GM12878 (cell line): ENCODE measurements around the gene CYB5D1. TPM values are rescaled to one million over a fixed set of nuclear protein-coding genes. Genes with fewer than 3 reads are reported as not detected.

Experiments used
- ATF7 ChIP-seq: fragments of 450-650 bp; IDR thresholded peaks from 2 replicates; pipeline ENCODE4 v1.6.1; 2016; ENCODE audit warnings: low read depth, mild to moderate bottlenecking
- BACH1 ChIP-seq: fragments of 450-650 bp; IDR thresholded peaks from 2 replicates; pipeline ENCODE4 v1.6.1; 2017; ENCODE audit warnings: mild to moderate bottlenecking, borderline replicate concordance
- BHLHE40 ChIP-seq, 2 experiments: fragments of 450-650 bp in 1 of 2; IDR thresholded peaks; 2 replicates each; pipeline ENCODE4 v1.6.1; 2011 to 2017; ENCODE audit warnings: low read depth in 2 of 2, borderline replicate concordance in 1 of 2, improper control_type of control experiment in 1 of 2, low read length in 1 of 2, mild to moderate bottlenecking in 1 of 2
- CHD1 ChIP-seq: IDR thresholded peaks from 2 replicates; pipeline ENCODE4 v1.6.1; 2012; ENCODE audit warnings: low read depth, low read length, improper control_type of control experiment
- CREM ChIP-seq: IDR thresholded peaks from 2 replicates; pipeline ENCODE4 v1.6.1; 2014; ENCODE audit warnings: antibody characterized with exemption, low read depth
- EZH2 ChIP-seq: IDR thresholded peaks from 2 replicates; pipeline ENCODE4 v1.6.1; 2012; ENCODE audit warnings: low read depth, mild to moderate bottlenecking, control low read depth, inconsistent platforms, low read length, borderline replicate concordance; ENCODE audit not compliant: control insufficient read depth
- IKZF1 ChIP-seq: fragments of 450-650 bp; conservative IDR thresholded peaks from 2 replicates; pipeline ENCODE4 v1.6.1; 2017; ENCODE audit warnings: antibody characterized with exemption, mild to moderate bottlenecking
- MLLT1 ChIP-seq: fragments of 450-650 bp; IDR thresholded peaks from 2 replicates; pipeline ENCODE4 v1.6.1; 2016; ENCODE audit warnings: mild to moderate bottlenecking
- MYC ChIP-seq: IDR thresholded peaks from 2 replicates; pipeline ENCODE4 v1.6.1; 2011; ENCODE audit warnings: mild to moderate bottlenecking, low read length, moderate library complexity, inconsistent platforms; ENCODE audit not compliant: insufficient read depth, insufficient replicate concordance, insufficient read length, severe bottlenecking
- PML ChIP-seq: IDR thresholded peaks from 2 replicates; pipeline ENCODE4 v1.6.1; 2012; ENCODE audit warnings: low read length, inconsistent platforms
- RAD51 ChIP-seq: fragments of 450-650 bp; IDR thresholded peaks from 2 replicates; pipeline ENCODE4 v1.6.1; 2016; ENCODE audit warnings: moderate library complexity, mild to moderate bottlenecking, inconsistent platforms
- SMARCA5 ChIP-seq: fragments of 450-650 bp; IDR thresholded peaks from 2 replicates; pipeline ENCODE4 v1.6.1; 2017; ENCODE audit warnings: mild to moderate bottlenecking
- TAF1 ChIP-seq: IDR thresholded peaks from 2 replicates; pipeline ENCODE4 v1.6.1; 2011; ENCODE audit warnings: mild to moderate bottlenecking, low read depth, low read length, borderline replicate concordance
- TBL1XR1 ChIP-seq: IDR thresholded peaks from 2 replicates; pipeline ENCODE4 v1.6.1; 2012; ENCODE audit warnings: low read depth, low read length, improper control_type of control experiment
- TCF3 ChIP-seq: IDR thresholded peaks from 2 replicates; pipeline ENCODE4 v1.6.1; 2012; ENCODE audit warnings: low read depth, mild to moderate bottlenecking, low read length, borderline replicate concordance; ENCODE audit not compliant: insufficient read depth
- YY1 ChIP-seq: IDR thresholded peaks from 2 replicates; pipeline ENCODE4 v1.6.1; 2011; ENCODE audit warnings: low read depth, mild to moderate bottlenecking, low read length
- ZBTB11 ChIP-seq: fragments of 450-650 bp; formaldehyde crosslinking; IDR thresholded peaks from 2 replicates; pipeline ENCODE4 v1.5.0; 2022; ENCODE audit warnings: mild to moderate bottlenecking, missing genetic modification characterization
- ZNF622 ChIP-seq: fragments of 450-650 bp; IDR thresholded peaks from 2 replicates; pipeline ENCODE4 v1.6.1; 2017; ENCODE audit warnings: mild to moderate bottlenecking, inconsistent platforms
- polyA plus RNA-seq, 11 experiments: library from polyadenylated mRNA; depleted of rRNA in 4 of 11; unstranded in 6 of 11; stranded (reverse) in 5 of 11; fragments of >200 nt; fragmentation: Nextera tagmentation in 4 of 11; fragmentation: Illumina TruSeq in 1 of 11; extraction: Ambion mirVana in 4 of 11; extraction: Trizol in 1 of 11; gene quantifications; 1 replicate in 1 of 11; 2 replicates in 10 of 11; pipeline versions ENCODE4 v1.2.1 to v1.2.3, GENCODE V29; 2011 to 2016; ENCODE audit warnings: inconsistent platforms in 2 of 11, missing spikeins in 2 of 11, low read depth in 1 of 11
- total RNA-seq, 4 experiments: library from RNA; depleted of rRNA in 3 of 4; stranded (reverse); fragments of >200 nt in 3 of 4; fragmentation: Illumina TruSeq in 1 of 4; extraction: Trizol in 1 of 4; gene quantifications; 2 replicates each; pipeline versions ENCODE4 v1.2.1 to v1.2.3, GENCODE V29; 2013 to 2021
- TF ChIP-seq, protein P1 (sequence below): IDR thresholded peaks from 2 replicates; pipeline ENCODE4 v1.6.1; 2011; ENCODE audit warnings: borderline replicate concordance, low read depth, mild to moderate bottlenecking, moderate library complexity, mixed read lengths, low read length; ENCODE audit not compliant: insufficient read depth; ENCODE audit errors: extremely low read length
- TF ChIP-seq, protein P2 (sequence below): fragments of 450-650 bp; IDR thresholded peaks from 2 replicates; pipeline ENCODE4 v1.6.1; 2016; ENCODE audit warnings: mild to moderate bottlenecking

The CYB5D1 gene
- total and polyA plus RNA-seq, 10 of the 15 experiments (the other 5 are each of a cell fraction or from before 2014, with no cell fraction given) = 1.6 to 8.7 (median 6.4) TPM

- TF ChIP-seq MLLT1 = peak; percentile 21
- TF ChIP-seq, protein P1, sequence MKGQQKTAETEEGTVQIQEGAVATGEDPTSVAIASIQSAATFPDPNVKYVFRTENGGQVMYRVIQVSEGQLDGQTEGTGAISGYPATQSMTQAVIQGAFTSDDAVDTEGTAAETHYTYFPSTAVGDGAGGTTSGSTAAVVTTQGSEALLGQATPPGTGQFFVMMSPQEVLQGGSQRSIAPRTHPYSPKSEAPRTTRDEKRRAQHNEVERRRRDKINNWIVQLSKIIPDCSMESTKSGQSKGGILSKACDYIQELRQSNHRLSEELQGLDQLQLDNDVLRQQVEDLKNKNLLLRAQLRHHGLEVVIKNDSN = no peak
- TF ChIP-seq SMARCA5 = no peak; the same call in 1 of the 2 replicates
- no peak for TF ChIP-seq EZH2
- TF ChIP-seq TBL1XR1 = no peak; the same call in 1 of the 2 replicates
- TF ChIP-seq IKZF1 = peak; percentile 31; the same call in 1 of the 2 replicates
- TF ChIP-seq PML = no peak
- no peak for TF ChIP-seq CHD1
- TF ChIP-seq, protein P2, sequence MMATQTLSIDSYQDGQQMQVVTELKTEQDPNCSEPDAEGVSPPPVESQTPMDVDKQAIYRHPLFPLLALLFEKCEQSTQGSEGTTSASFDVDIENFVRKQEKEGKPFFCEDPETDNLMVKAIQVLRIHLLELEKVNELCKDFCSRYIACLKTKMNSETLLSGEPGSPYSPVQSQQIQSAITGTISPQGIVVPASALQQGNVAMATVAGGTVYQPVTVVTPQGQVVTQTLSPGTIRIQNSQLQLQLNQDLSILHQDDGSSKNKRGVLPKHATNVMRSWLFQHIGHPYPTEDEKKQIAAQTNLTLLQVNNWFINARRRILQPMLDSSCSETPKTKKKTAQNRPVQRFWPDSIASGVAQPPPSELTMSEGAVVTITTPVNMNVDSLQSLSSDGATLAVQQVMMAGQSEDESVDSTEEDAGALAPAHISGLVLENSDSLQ = peak; percentile 21; the same call in 1 of the 2 replicates
- peak in 1 of 2 experiments; percentile 53; a peak in 1 of 4 replicates for TF ChIP-seq BHLHE40 (IDR thresholded peaks at IDR 0.05; ENCODE audit: borderline replicate concordance in 1 of 2, low read depth in 2 of 2, low read length in 1 of 2)
- no peak for TF ChIP-seq TAF1
- TF ChIP-seq RAD51 = no peak
- TF ChIP-seq ZBTB11 (CRISPR knock-in tag) = no peak
- TF ChIP-seq YY1 = 0 out of 2 replicates have a peak, but pooled peaks have one; percentile 6
- TF ChIP-seq TCF3 = no peak
- peak; percentile 68 for TF ChIP-seq CREM
- TF ChIP-seq BACH1 = peak; percentile 35
- no peak for TF ChIP-seq MYC
- no peak for TF ChIP-seq ZNF622
- TF ChIP-seq ATF7 = peak; percentile 33; the same call in 1 of the 2 replicates
Observed at GRCh38 chr17:7844292-7845154, 13.3 kb upstream of the CYB5D1 start (continued).
